Loucy (cell line): ENCODE results near the gene GPATCH2.
"Not testable (repeated sequence)": the region's sequence is repeated elsewhere in the genome, so short reads cannot be mapped to it uniquely, and the experiment has no call there.

Source experiments
- H2AFZ ChIP-seq: fragments of 200-600 bp; sonication (generic); 2 replicates; pipeline ENCODE4 v1.6.0; 2016; ENCODE audit warnings: antibody characterized with exemption, mild to moderate bottlenecking, low read length, moderate library complexity
- H3F3A ChIP-seq: fragments of 200-600 bp; 2 replicates; pipeline ENCODE4 v1.6.0; 2016; ENCODE audit warnings: antibody characterized with exemption, low read depth, mild to moderate bottlenecking
- H3K27me3 ChIP-seq: fragments of 200-600 bp; sonication (generic); 2 replicates; pipeline ENCODE4 v1.6.1; 2014; ENCODE audit warnings: low read length, mild to moderate bottlenecking; ENCODE audit not compliant: insufficient read depth, poor library complexity, severe bottlenecking
- H3K36me3 ChIP-seq: fragments of 200-600 bp; sonication (generic); 2 replicates; pipeline ENCODE4 v1.6.1; 2016; ENCODE audit warnings: low read length; ENCODE audit not compliant: insufficient read depth
- H3K4me1 ChIP-seq: fragments of 200-600 bp; sonication (generic); 2 replicates; pipeline ENCODE4 v1.5.1; 2014; ENCODE audit warnings: low read length, mild to moderate bottlenecking; ENCODE audit not compliant: insufficient read depth, poor library complexity, severe bottlenecking
- H3K4me2 ChIP-seq: fragments of 200-600 bp; sonication (generic); 2 replicates; pipeline ENCODE4 v1.6.0; 2014; ENCODE audit warnings: antibody characterized with exemption, low read length, low read depth, mild to moderate bottlenecking; ENCODE audit not compliant: poor library complexity, severe bottlenecking
- H3K4me3 ChIP-seq: fragments of 200-600 bp; sonication (generic); 2 replicates; pipeline ENCODE4 v1.5.1; 2014; ENCODE audit warnings: low read length, mild to moderate bottlenecking, mixed read lengths; ENCODE audit not compliant: poor library complexity, severe bottlenecking
- H3K79me2 ChIP-seq: fragments of 200-600 bp; sonication (generic); 2 replicates; pipeline ENCODE4 v1.6.1; 2014; ENCODE audit warnings: low read length; ENCODE audit not compliant: insufficient read depth
- H3K9ac ChIP-seq: fragments of 200-600 bp; sonication (generic); 2 replicates; pipeline ENCODE4 v1.6.0; 2014; ENCODE audit warnings: mild to moderate bottlenecking, low read depth, low read length, moderate library complexity; ENCODE audit not compliant: poor library complexity, severe bottlenecking
- H3K9me2 ChIP-seq: fragments of 200-600 bp; sonication (generic); replicated peaks from 2 replicates; pipeline ENCODE4 v1.6.1; 2016; ENCODE audit warnings: low read depth, low read length, mixed read lengths
- H3K9me3 ChIP-seq: fragments of 200-600 bp; sonication (generic); 2 replicates; pipeline ENCODE4 v1.6.1; 2014; ENCODE audit warnings: mild to moderate bottlenecking, antibody characterized with exemption, low read length, low read depth; ENCODE audit not compliant: insufficient read depth
- H4K20me1 ChIP-seq: fragments of 200-600 bp; sonication (generic); 2 replicates; pipeline ENCODE4 v1.6.0; 2014; ENCODE audit warnings: antibody characterized with exemption, low read length, mild to moderate bottlenecking; ENCODE audit not compliant: insufficient read depth, poor library complexity, severe bottlenecking
- EZH2phosphoT487 ChIP-seq: fragments of 200-600 bp; IDR thresholded peaks from 2 replicates; pipeline ENCODE4 v1.6.1; 2018; ENCODE audit warnings: antibody characterized with exemption, mild to moderate bottlenecking, moderate library complexity, borderline replicate concordance
- TF ChIP-seq, protein P1 (sequence below): fragments of 200-600 bp; sonication (generic); conservative IDR thresholded peaks from 2 replicates; pipeline ENCODE4 v1.5.1; 2014; ENCODE audit warnings: mild to moderate bottlenecking, antibody characterized with exemption, low read length

GPATCH2 gene

DNA sequence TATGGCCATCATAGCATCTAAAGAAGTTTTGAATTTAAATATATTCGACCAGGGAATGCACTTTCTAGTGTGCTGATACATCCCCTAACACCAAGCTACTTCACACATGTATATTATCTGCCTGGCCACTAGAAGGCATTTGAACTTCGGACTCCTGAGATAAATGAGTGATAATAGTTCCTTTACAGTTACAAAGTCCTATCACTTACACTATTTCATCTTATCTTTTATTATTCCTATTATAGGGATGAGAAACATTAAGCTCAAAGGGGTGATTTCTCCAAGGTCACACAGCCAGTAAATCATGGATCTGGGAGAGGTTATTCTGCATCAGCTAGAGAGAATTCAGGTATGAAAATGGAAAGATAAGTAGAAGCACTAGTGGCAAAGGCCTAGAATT lies 40.3 kb downstream of the GPATCH2 start:
- TF ChIP-seq, protein P1, sequence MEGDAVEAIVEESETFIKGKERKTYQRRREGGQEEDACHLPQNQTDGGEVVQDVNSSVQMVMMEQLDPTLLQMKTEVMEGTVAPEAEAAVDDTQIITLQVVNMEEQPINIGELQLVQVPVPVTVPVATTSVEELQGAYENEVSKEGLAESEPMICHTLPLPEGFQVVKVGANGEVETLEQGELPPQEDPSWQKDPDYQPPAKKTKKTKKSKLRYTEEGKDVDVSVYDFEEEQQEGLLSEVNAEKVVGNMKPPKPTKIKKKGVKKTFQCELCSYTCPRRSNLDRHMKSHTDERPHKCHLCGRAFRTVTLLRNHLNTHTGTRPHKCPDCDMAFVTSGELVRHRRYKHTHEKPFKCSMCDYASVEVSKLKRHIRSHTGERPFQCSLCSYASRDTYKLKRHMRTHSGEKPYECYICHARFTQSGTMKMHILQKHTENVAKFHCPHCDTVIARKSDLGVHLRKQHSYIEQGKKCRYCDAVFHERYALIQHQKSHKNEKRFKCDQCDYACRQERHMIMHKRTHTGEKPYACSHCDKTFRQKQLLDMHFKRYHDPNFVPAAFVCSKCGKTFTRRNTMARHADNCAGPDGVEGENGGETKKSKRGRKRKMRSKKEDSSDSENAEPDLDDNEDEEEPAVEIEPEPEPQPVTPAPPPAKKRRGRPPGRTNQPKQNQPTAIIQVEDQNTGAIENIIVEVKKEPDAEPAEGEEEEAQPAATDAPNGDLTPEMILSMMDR: peak; percentile 33; the same call in 1 of the 2 replicates
- TF ChIP-seq EZH2phosphoT487: no peak
- no peaks in the 10 kb centered on the region for H4K20me1 ChIP-seq
- no peaks in the 10 kb centered on the region for H3K9me2 ChIP-seq
- no peaks in the 10 kb centered on the region for H3K36me3 ChIP-seq
- H3K9ac ChIP-seq: no peak overlapping the region
- no peak overlapping the region for H2AFZ ChIP-seq
- no peak overlapping the region for H3K4me3 ChIP-seq
- no peaks in the 10 kb centered on the region for H3K27me3 ChIP-seq
- no peaks in the 10 kb centered on the region for H3K4me1 ChIP-seq
- no peak overlapping the region for H3K4me2 ChIP-seq
- no peaks in the 10 kb centered on the region for H3K9me3 ChIP-seq
- no peaks in the 10 kb centered on the region for H3F3A ChIP-seq
- H3K79me2 ChIP-seq: no peaks in the 10 kb centered on the region

DNA sequence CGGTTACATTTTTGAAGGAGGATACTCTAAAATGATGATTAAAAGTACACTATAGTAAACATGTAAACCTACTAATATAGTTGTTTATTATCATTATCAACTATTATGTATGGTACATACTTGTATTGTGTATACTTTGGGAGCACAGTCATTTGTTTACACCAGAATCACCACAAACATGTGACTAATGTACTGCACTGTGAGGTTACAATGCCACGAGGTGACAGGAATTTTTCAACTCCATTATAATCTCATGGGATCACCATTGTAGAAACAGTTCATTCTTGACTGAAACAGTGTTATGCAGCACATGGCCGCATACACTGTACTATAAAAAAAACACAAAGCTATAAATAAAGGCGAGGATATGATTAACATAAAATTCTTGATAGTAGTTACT lies 44.3 kb downstream of the GPATCH2 start:
- TF ChIP-seq, protein P1: no peak
- no peak for TF ChIP-seq EZH2phosphoT487
- no peaks in the 10 kb centered on the region for H4K20me1 ChIP-seq

DNA sequence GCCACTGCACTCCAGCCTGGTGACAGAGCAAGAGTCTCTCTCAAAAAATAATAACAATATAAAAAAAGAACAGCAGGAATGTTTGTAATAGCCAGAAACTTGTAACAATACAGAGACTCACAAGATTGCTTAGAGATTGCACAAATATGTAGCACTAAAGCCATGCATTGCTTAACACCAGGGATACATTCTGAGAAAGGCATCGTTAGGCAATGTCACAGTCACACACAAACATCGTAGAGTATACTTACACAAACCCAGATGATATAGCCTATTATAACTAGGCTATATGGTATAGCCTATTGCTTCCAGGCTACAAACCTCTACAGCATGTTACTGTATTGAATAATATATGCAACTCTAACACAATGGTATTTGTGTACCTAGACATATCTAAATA lies 45.3 kb downstream of the GPATCH2 start:
- Histone ChIP-seq H3K9me2 (no peaks in the 10 kb centered on the region), H3K4me2 (no peak overlapping the region), H3F3A (no peaks in the 10 kb centered on the region), H3K79me2 (no peaks in the 10 kb centered on the region), H4K20me1 (no peaks in the 10 kb centered on the region), H3K4me1 (no peaks in the 10 kb centered on the region), H3K9ac (no peak overlapping the region), H3K4me3 (no peak overlapping the region), H2AFZ (no peak overlapping the region), H3K27me3 (no peaks in the 10 kb centered on the region), H3K36me3 (no peaks in the 10 kb centered on the region), H3K9me3 (no peaks in the 10 kb centered on the region)
- no peak for TF ChIP-seq EZH2phosphoT487
- TF ChIP-seq, protein P1: no peak

More for the DNA sequence above, 44.3 kb downstream of the GPATCH2 start:
- Histone ChIP-seq H3K4me2 (no peak overlapping the region), H3F3A (no peaks in the 10 kb centered on the region), H3K9ac (no peak overlapping the region), H3K79me2 (no peaks in the 10 kb centered on the region), H2AFZ (no peak overlapping the region), H3K9me2 (no peaks in the 10 kb centered on the region), H3K9me3 (no peaks in the 10 kb centered on the region), H3K27me3 (no peaks in the 10 kb centered on the region), H3K36me3 (no peaks in the 10 kb centered on the region), H3K4me1 (no peaks in the 10 kb centered on the region), H3K4me3 (no peak overlapping the region)

DNA sequence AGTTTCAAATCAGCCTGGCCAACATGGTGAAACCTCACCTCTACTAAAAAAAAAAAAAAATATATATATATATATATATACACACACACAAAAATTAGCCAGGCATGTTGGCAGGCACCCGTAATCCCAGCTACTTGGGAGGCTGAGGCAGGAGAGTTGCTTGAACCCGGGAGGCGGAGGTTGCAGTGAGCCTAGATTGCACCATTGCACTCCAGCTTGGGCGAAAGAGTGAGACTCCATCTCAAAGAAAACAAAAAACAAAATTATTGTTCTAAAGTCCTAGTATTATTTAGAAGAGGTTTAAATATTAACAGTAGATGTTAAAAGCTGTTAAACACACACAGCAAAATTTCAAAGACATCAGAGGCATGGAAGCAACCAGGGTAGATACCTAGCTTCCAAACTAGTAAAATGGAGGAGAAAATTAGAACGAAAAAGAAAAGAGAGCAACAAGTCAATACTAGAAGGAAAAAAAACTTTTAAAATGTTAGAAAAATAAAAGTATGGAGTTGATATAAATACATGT lies 46.5 kb downstream of the GPATCH2 start:
- H3K9ac ChIP-seq, H3K4me1 ChIP-seq, H2AFZ ChIP-seq, H3K27me3 ChIP-seq, H3K4me2 ChIP-seq, H3K36me3 ChIP-seq, H3K79me2 ChIP-seq, H3K9me3 ChIP-seq, H3K4me3 ChIP-seq, H4K20me1 ChIP-seq, H3K9me2 ChIP-seq, H3F3A ChIP-seq: not testable (repeated sequence)
